ENCODE results near the gene ZNF559.

ZNF559 gene

GRCh38 chr19:9362905-9363304, 38.9 kb downstream of the ZNF559 start, which contains the start of gene ZNF177:
Gene ZNF177, plus strand, starts transcription at chr19:9363013. Its CDS starts 15,299 bp downstream, at chr19:9378312.
- DNase-seq: no peak

GRCh38 chr19:9370738-9371619, 47.0 kb downstream of the ZNF559 start:
- DNase-seq: no peak

GRCh38 chr19:9381361-9381785, 57.4 kb downstream of the ZNF559 start:
- no peak for DNase-seq

All from stimulated activated CD4-positive, alpha-beta T cell treated with anti-CD3 and anti-CD28 coated beads, Interleukin-1b, Interleukin-23, amount 100 ng/mL, for 48 hours (primary cell).